Type B pancreatic cell (in vitro differentiated cells): ENCODE results near the gene SLU7. TPM values are rescaled to one million over a fixed set of nuclear protein-coding genes. Genes with fewer than 3 reads are reported as not detected.

Experiments
- DNase-seq: peaks from one replicate; pipeline ENCODE4 v3.0.0; 2021; ENCODE audit warnings: mixed read lengths; ENCODE audit not compliant: unreplicated experiment; ENCODE audit errors: extremely low spot score
- H3K27ac Mint-ChIP-seq: 2 replicates; pipeline ENCODE4 v1.8.0; 2021; ENCODE audit warnings: mild to moderate bottlenecking, mixed read lengths
- H3K27me3 Mint-ChIP-seq: 2 replicates; pipeline ENCODE4 v1.8.0; 2021; ENCODE audit warnings: mixed read lengths
- H3K36me3 Mint-ChIP-seq: 2 replicates; pipeline ENCODE4 v1.8.0; 2021; ENCODE audit warnings: mixed read lengths
- H3K4me1 Mint-ChIP-seq: one replicate; pipeline ENCODE4 v1.8.0; 2021; ENCODE audit warnings: mixed read lengths; ENCODE audit not compliant: unreplicated experiment
- H3K4me3 Mint-ChIP-seq: 2 replicates; pipeline ENCODE4 v1.8.0; 2021; ENCODE audit warnings: mild to moderate bottlenecking, mixed read lengths
- H3K9me3 Mint-ChIP-seq: 2 replicates; pipeline ENCODE4 v1.8.0; 2021; ENCODE audit warnings: mixed read lengths
- total RNA-seq: library from RNA; stranded (reverse); gene quantifications from 2 replicates; pipeline ENCODE4 v1.2.1, GENCODE V29; 2021; ENCODE audit warnings: low replicate concordance
- TF ChIP-seq, protein P1 (sequence below): fragments of 200-600 bp; sonication (generic); conservative IDR thresholded peaks from 2 replicates; pipeline ENCODE4 v1.5.0; 2021; ENCODE audit warnings: antibody characterized with exemption, mild to moderate bottlenecking

SLU7 gene
- total RNA-seq, 1 donor from 2014 or later, result 37.7 TPM

DNA sequence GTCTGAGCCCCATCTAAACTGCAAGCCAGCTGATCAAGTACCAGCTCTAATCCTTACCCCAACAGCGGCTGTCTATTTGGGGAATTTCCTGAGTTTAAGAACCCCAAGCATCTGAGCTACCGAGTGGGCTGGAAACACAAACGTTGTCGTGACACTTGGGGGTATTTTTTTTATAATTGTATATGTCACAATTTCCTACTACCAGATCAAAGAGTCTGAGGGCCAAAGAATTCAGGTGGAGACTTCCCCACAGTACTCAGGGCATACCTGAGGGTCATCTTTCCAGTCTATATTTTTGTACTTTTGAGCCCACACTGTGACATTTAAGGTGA, 45.6 kb upstream of the SLU7 start:
- Mint-ChIP-seq H3K4me1 (peaks cover 21% of the 10 kb centered on the region), H3K4me3 (no peak overlapping the region), H3K27me3 (no peaks in the 10 kb centered on the region), H3K27ac (no peak overlapping the region), H3K9me3 (no peaks in the 10 kb centered on the region), H3K36me3 (no peaks in the 10 kb centered on the region)
- TF ChIP-seq, protein P1, sequence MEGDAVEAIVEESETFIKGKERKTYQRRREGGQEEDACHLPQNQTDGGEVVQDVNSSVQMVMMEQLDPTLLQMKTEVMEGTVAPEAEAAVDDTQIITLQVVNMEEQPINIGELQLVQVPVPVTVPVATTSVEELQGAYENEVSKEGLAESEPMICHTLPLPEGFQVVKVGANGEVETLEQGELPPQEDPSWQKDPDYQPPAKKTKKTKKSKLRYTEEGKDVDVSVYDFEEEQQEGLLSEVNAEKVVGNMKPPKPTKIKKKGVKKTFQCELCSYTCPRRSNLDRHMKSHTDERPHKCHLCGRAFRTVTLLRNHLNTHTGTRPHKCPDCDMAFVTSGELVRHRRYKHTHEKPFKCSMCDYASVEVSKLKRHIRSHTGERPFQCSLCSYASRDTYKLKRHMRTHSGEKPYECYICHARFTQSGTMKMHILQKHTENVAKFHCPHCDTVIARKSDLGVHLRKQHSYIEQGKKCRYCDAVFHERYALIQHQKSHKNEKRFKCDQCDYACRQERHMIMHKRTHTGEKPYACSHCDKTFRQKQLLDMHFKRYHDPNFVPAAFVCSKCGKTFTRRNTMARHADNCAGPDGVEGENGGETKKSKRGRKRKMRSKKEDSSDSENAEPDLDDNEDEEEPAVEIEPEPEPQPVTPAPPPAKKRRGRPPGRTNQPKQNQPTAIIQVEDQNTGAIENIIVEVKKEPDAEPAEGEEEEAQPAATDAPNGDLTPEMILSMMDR, result no peak
- no peak for DNase-seq

DNA sequence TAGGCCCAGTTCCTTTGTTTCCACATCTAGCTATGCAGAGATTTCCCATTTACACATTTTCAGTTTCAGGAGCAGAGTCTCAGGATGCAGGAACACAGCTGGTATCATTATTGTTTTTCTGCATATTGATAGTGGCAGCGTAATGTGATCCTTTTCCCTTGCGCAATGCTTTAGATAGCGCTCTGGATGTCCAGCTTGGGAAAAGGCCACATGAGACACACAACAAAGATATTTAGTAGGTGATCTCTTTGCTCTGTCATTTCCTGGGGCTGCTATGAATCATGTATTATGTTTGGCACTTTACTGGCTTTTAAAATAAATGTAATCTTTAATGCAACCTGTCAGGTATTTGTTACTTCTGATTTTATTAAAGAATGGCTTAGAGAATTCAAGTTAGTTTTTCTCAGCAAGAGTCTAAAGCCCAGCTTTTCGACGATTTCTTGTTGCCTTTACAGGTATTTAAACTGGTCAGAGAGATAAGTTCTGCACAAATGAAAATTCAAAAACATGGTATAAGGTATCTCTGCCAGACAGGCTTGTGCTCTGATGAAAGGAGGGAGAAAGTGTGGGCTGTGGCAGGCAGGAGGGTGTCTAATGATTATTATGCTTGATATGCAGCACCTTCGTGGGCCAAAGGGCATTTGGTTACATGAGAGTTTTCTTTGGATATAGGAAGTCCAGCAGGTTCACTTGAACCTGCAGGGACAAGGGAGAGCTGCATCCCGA, 45.0 kb upstream of the SLU7 start:
- Mint-ChIP-seq H3K4me1 (peaks cover 21% of the 10 kb centered on the region), H3K4me3 (no peak overlapping the region), H3K27me3 (no peaks in the 10 kb centered on the region), H3K36me3 (no peaks in the 10 kb centered on the region), H3K27ac (no peak overlapping the region), H3K9me3 (no peaks in the 10 kb centered on the region)
- DNase-seq, result no peak
- TF ChIP-seq, protein P1, result no peak

DNA sequence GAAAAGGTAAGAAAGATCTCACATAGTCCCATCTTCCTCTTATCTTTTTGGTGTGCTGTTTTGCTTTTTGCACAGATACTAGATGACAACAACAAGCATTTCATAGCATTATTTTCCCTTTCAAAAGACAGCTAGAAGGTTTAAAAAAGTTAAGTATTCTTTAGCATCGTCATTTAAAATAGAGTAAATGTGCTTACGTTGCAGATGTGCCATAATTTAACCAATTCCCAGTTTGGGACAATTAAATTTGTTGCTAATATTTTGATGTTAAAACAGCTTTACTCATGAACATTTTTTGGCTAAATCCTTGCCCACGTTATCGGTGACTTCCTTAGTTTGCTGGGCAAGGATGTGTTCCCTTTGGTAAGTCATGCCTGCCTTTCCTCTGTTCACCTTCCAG, 44.3 kb upstream of the SLU7 start:
- H3K36me3 Mint-ChIP-seq, result no peaks in the 10 kb centered on the region
- DNase-seq, result no peak
- H3K4me3 Mint-ChIP-seq, result no peak overlapping the region
- H3K4me1 Mint-ChIP-seq, result peaks cover 21% of the 10 kb centered on the region
- no peaks in the 10 kb centered on the region for H3K27me3 Mint-ChIP-seq
- H3K9me3 Mint-ChIP-seq, result no peaks in the 10 kb centered on the region
- no peak overlapping the region for H3K27ac Mint-ChIP-seq
- TF ChIP-seq, protein P1, result no peak

DNA sequence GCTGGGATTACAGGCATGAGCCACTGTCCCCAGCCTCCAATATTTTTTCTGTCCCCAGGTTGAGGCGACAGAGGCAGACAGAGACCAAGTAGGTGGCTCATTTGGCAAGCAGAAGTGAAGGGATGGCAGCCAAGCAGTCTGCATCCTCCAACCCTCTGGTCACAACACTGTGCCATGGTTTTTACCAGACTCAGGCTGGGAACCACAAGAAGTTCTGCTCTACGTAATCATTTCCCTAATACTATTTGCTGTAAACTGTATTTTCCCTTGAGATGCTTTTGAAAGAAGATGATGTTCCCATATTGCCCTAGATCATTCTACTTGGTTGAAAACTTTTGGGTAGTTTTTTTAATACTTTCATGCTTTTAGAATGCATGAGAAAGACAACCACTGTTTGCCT, 43.3 kb upstream of the SLU7 start:
- Mint-ChIP-seq H3K27ac (no peak overlapping the region), H3K36me3 (no peaks in the 10 kb centered on the region), H3K9me3 (no peaks in the 10 kb centered on the region), H3K27me3 (no peaks in the 10 kb centered on the region), H3K4me3 (no peak overlapping the region), H3K4me1 (peaks cover 16% of the 10 kb centered on the region)
- no peak for DNase-seq
- TF ChIP-seq, protein P1, result no peak

DNA sequence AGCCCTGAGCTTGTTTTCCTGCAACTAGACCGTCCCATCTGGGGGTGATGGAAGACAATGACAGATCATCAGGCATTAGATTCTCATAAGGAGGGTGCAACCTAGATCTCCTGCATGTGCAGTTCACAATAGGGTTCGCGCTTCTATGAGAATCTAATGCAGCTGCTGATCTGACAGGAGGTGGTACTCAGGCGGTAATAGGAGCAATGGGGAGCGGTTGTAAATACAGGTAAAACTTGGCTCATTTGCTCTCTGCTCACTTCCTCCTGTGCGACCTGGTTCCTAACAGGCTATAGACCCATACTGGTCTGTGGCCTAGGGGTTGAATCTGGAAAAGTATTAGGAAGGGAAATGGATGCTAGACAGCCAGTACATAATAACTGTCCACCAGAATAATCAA, 42.5 kb upstream of the SLU7 start:
- H3K27ac Mint-ChIP-seq, result no peak overlapping the region
- DNase-seq, result no peak
- no peak overlapping the region for H3K4me3 Mint-ChIP-seq
- TF ChIP-seq, protein P1, result no peak
- H3K4me1 Mint-ChIP-seq, result peaks cover 10% of the 10 kb centered on the region
- no peaks in the 10 kb centered on the region for H3K9me3 Mint-ChIP-seq
- H3K27me3 Mint-ChIP-seq, result no peaks in the 10 kb centered on the region
- H3K36me3 Mint-ChIP-seq, result no peaks in the 10 kb centered on the region
